HS-27A (cell line): ENCODE measurements around the gene NRGN.

Experiments
- DNase-seq: peaks from one replicate; pipeline ENCODE4 v3.0.0-alpha.2; 2012; ENCODE audit warnings: low read depth, missing footprints

The NRGN gene

GRCh38 chr11:124740277-124740882 is 638 bp downstream of the NRGN start:
- no peak for DNase-seq

GRCh38 chr11:124742555-124742954 is 2.8 kb downstream of the NRGN start:
- no peak for DNase-seq

GRCh38 chr11:124743050-124743449 is 3.3 kb downstream of the NRGN start:
- no peak for DNase-seq

GRCh38 chr11:124745270-124745834 is 5.6 kb downstream of the NRGN start:
- DNase-seq, result no peak

- no peak for DNase-seq
Measured at GRCh38 chr11:124745835-124746620, 6.3 kb downstream of the NRGN start.

GRCh38 chr11:124746621-124747243 is 7.0 kb downstream of the NRGN start:
- DNase-seq, result no peak

GRCh38 chr11:124747406-124748099 is 7.8 kb downstream of the NRGN start:
- DNase-seq, result no peak

- DNase-seq, result no peak
Measured at GRCh38 chr11:124748100-124748418, 8.3 kb downstream of the NRGN start.

- no peak for DNase-seq
Measured at GRCh38 chr11:124748481-124749343, 9.0 kb downstream of the NRGN start.

GRCh38 chr11:124749912-124750311 is 10.2 kb downstream of the NRGN start:
- DNase-seq, result no peak

- DNase-seq, result no peak
Measured at GRCh38 chr11:124751391-124751740, 11.6 kb downstream of the NRGN start.

GRCh38 chr11:124751741-124752470 is 12.2 kb downstream of the NRGN start, which contains the start of gene VSIG2:
VSIG2 (minus strand) TSS chr11:124752255; CDS start chr11:124752137, 118 bp downstream.
- DNase-seq, result no peak

- DNase-seq, result no peak
Measured at GRCh38 chr11:124752471-124753102, 12.8 kb downstream of the NRGN start.

- DNase-seq, result no peak
Measured at GRCh38 chr11:124753205-124753604, 13.5 kb downstream of the NRGN start.

- no peak for DNase-seq
Measured at GRCh38 chr11:124753624-124754023, 13.9 kb downstream of the NRGN start.

- DNase-seq, result no peak
Measured at GRCh38 chr11:124754309-124754708, 14.6 kb downstream of the NRGN start.

GRCh38 chr11:124754710-124755109 is 15.0 kb downstream of the NRGN start:
- DNase-seq, result no peak

- DNase-seq, result no peak
Measured at GRCh38 chr11:124756033-124756752, 16.5 kb downstream of the NRGN start.

GRCh38 chr11:124756753-124757227 is 17.0 kb downstream of the NRGN start:
- no peak for DNase-seq
